Colonic mucosa (tissue), 4 donors: ENCODE measurements around the gene IRF7. TPM values are rescaled to one million over a fixed set of nuclear protein-coding genes. Genes with fewer than 3 reads are reported as not detected.
"Not testable (repeated sequence)": the region's sequence is repeated elsewhere in the genome, so short reads cannot be mapped to it uniquely, and the experiment has no call there.

ENCODE experiments used
- DNase-seq: peaks from one replicate; pipeline ENCODE4 v3.0.0-alpha.2; 2020
- H3K27ac ChIP-seq: fragments of 200-600 bp; one replicate; pipeline ENCODE4 v1.8.0; 2021
- H3K27me3 ChIP-seq: fragments of 200-600 bp; one replicate; pipeline ENCODE4 v1.8.0; 2021
- H3K36me3 ChIP-seq: fragments of 200-600 bp; one replicate; pipeline ENCODE4 v1.8.0; 2021
- H3K4me1 ChIP-seq: fragments of 200-600 bp; one replicate; pipeline ENCODE4 v1.8.0; 2021; ENCODE audit warnings: mild to moderate bottlenecking
- H3K4me3 ChIP-seq: fragments of 200-600 bp; one replicate; pipeline ENCODE4 v1.8.0; 2021
- H3K9ac ChIP-seq, 2 donors: one replicate each; pipeline ENCODE4 v1.7.0; 2013; ENCODE audit warnings: control low read depth in 2 of 2, low read depth in 2 of 2, low read length in 2 of 2
- H3K9me3 ChIP-seq: fragments of 200-600 bp; one replicate; pipeline ENCODE4 v1.8.0; 2021
- CTCF ChIP-seq: fragments of 200-600 bp; IDR thresholded peaks from one replicate; pipeline ENCODE4 v1.8.0; 2022; ENCODE audit warnings: antibody characterized with exemption, mild to moderate bottlenecking
- intact Hi-C: fragments of 100-400 bp; cut with DNase I; formaldehyde crosslinking; loops from one replicate; pipeline ENCODE4 v1.14.1; 2022
- total RNA-seq, 2 donors: library from RNA; stranded (reverse); fragmentation: NEBNext Ultra II Directional in 1 of 2; extraction: Animal tissue kit (Norgen Biotek cat#: 25700) in 1 of 2; gene quantifications; one replicate each; pipeline ENCODE4 v1.2.1, GENCODE V29; 2021
- donor health status: healthy.
- donor health status: DM: no; HTN: no; CAD: no.
- donor health status: DM: no; HTN: no; CAD: no.

IRF7 gene
- total RNA-seq, 2 donors from 2014 or later: 22.1 to 25.6 TPM

DNA sequence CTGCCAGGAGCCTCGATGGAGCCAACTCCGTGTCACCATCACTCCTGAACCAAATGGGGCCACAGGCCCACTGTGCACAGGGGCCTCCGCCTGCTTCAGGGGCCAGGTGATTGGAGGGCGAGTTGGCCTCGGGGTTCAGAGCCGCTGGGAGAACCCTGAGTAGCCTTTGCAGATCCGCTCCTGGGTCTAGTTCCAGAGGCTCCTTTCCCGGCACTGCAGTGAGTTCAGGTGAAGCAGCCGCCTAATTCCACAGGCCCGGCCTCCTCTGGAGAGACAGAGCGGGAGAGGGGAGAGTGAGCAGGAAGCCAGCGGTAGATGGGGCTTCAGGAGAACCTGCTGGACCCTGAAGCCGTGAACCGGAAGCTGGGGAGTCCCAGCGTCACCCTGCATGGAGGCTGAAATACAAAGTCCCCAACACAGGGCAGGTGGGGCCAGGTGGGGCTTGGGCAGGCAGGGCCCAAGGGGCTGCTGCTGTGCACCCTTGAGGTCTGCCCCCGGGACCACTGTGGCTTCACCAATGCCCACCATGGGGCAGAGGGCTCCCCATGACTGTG, 43.9 kb upstream of the IRF7 start:
- Histone ChIP-seq H3K27ac (no peak overlapping the region), H3K4me3 (no peak overlapping the region), H3K4me1 (peaks cover 9% of the 10 kb centered on the region), H3K9ac (no peak overlapping the region), H3K36me3 (peaks cover 6% of the 10 kb centered on the region), H3K27me3 (no peaks in the 10 kb centered on the region), H3K9me3 (no peaks in the 10 kb centered on the region)
- intact Hi-C loops: loop anchor here (5.0 kb wide), 1 partner anchor 68 kb away; no protein-coding TSS in a partner anchor
- DNase-seq: no peak
- no peak for TF ChIP-seq CTCF

DNA sequence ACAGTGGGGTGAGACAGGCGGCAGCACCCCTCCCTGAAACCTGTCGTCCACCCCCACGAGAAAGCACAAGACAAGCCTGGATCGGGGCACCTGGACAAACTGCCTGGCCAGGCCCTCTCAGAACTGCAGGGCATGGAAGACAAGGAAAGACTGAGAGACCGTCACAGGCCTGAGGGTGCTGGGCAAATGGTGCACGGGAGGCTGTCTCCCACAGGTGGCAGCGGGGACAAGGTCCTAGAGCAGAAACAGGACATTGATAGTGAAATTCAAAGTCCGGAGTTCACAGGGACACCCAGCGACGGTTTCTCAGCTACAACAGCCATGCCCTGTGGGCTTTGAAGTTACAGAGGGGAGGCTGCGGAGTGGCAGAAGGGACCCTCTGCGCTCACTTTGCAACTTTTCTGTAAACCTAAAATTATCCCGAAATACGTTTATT, 42.0 kb upstream of the IRF7 start:
- DNase-seq: no peak
- intact Hi-C loops: no loop called here
- no peaks in the 10 kb centered on the region for H3K27me3 ChIP-seq
- H3K9ac ChIP-seq: no peak overlapping the region
- no peak for TF ChIP-seq CTCF
- no peaks in the 10 kb centered on the region for H3K9me3 ChIP-seq
- peaks cover 9% of the 10 kb centered on the region for H3K4me1 ChIP-seq
- no peak overlapping the region for H3K27ac ChIP-seq
- peaks cover 6% of the 10 kb centered on the region for H3K36me3 ChIP-seq
- H3K4me3 ChIP-seq: no peak overlapping the region

GRCh38 chr11:656866-657265, 41.1 kb upstream of the IRF7 start:
- TF ChIP-seq CTCF: no peak
- H3K36me3 ChIP-seq: peaks cover 6% of the 10 kb centered on the region
- H3K27me3 ChIP-seq: no peaks in the 10 kb centered on the region
- no peak overlapping the region for H3K27ac ChIP-seq
- no peak for DNase-seq
- no peak overlapping the region for H3K9ac ChIP-seq
- H3K4me1 ChIP-seq: peaks cover 9% of the 10 kb centered on the region
- H3K4me3 ChIP-seq: no peak overlapping the region
- intact Hi-C loops: no loop called here
- no peaks in the 10 kb centered on the region for H3K9me3 ChIP-seq

- intact Hi-C loops: no loop called here
- DNase-seq: no peak
- H3K27me3 ChIP-seq: no peaks in the 10 kb centered on the region
Measured at GRCh38 chr11:656426-656825, 40.7 kb upstream of the IRF7 start.

GRCh38 chr11:655036-655726, 39.4 kb upstream of the IRF7 start:
- Histone ChIP-seq H3K9me3 (no peaks in the 10 kb centered on the region), H3K4me1 (peaks cover 9% of the 10 kb centered on the region), H3K9ac (no peak overlapping the region), H3K27ac (no peak overlapping the region), H3K27me3 (no peaks in the 10 kb centered on the region), H3K36me3 (peaks cover 6% of the 10 kb centered on the region), H3K4me3 (no peak overlapping the region)
- TF ChIP-seq CTCF: no peak
- intact Hi-C loops: no loop called here
- DNase-seq: peak; percentile 37

More at GRCh38 chr11:656426-656825, 40.7 kb upstream of the IRF7 start:
- Histone ChIP-seq H3K4me3 (no peak overlapping the region), H3K9me3 (no peaks in the 10 kb centered on the region), H3K4me1 (peaks cover 9% of the 10 kb centered on the region), H3K27ac (no peak overlapping the region), H3K36me3 (peaks cover 6% of the 10 kb centered on the region), H3K9ac (no peak overlapping the region)
- no peak for TF ChIP-seq CTCF

GRCh38 chr11:654444-654843, 38.7 kb upstream of the IRF7 start:
- H3K4me3 ChIP-seq, intact Hi-C loops, H3K36me3 ChIP-seq, H3K9ac ChIP-seq, H3K4me1 ChIP-seq, H3K27ac ChIP-seq, H3K9me3 ChIP-seq, DNase-seq, H3K27me3 ChIP-seq: not testable (repeated sequence)
